ENCODE results near the gene ADAMTSL1. TPM values are rescaled to one million over a fixed set of nuclear protein-coding genes. Genes with fewer than 3 reads are reported as not detected.

Gene ADAMTSL1
- total and polyA plus RNA-seq, 2 experiments from 2014 or later: 2.3 to 5.0 TPM

- TF ChIP-seq CREB1 (CRISPR knock-in tag; IDR thresholded peaks at IDR 0.05; ENCODE audit: low read depth): no peak
- no peak for TF ChIP-seq JUNB (IDR thresholded peaks at IDR 0.05; ENCODE audit: unreplicated experiment)
- TF ChIP-seq EZH2phosphoT487 (IDR thresholded peaks at IDR 0.05; ENCODE audit: unreplicated experiment): no peak
- no peak for TF ChIP-seq CTCF (conservative IDR thresholded peaks at IDR 0.05; ENCODE audit: low read depth in 2 of 2)
- no peak for TF ChIP-seq ZNF331 (CRISPR knock-in tag; IDR thresholded peaks at IDR 0.05; ENCODE audit: low read depth)
These were observed 162.8 kb downstream of the ADAMTSL1 start (continued) for GRCh38 chr9:18636781-18637180.

GRCh38 chr9:18638371-18639249 lies 164.7 kb downstream of the ADAMTSL1 start:
- no peak for TF ChIP-seq EZH2phosphoT487 (IDR thresholded peaks at IDR 0.05; ENCODE audit: unreplicated experiment)
- H3K79me2 ChIP-seq (replicated peaks; ENCODE audit: insufficient read depth): no peaks in the 10 kb centered on the region
- H3K27ac ChIP-seq (ENCODE audit: low read depth): no peak overlapping the region
- no peak overlapping the region for H3K4me2 ChIP-seq
- no peak overlapping the region for H2AFZ ChIP-seq
- no peak overlapping the region for H3K27ac Mint-ChIP-seq
- no peaks in the 10 kb centered on the region for H4K20me1 ChIP-seq (replicated peaks; ENCODE audit: insufficient read depth)
- no peaks in the 10 kb centered on the region for H3K27me3 ChIP-seq (ENCODE audit: insufficient read depth)
- DNase-seq (ENCODE audit: low spot score) (no peak), ATAC-seq (no peak)
- H3K9me3 Mint-ChIP-seq: no peaks in the 10 kb centered on the region
- no peaks in the 10 kb centered on the region for H3K36me3 ChIP-seq (ENCODE audit: insufficient read depth)
- H3K4me1 ChIP-seq (ENCODE audit: insufficient read depth): no peaks in the 10 kb centered on the region
- peaks cover 2% of the 10 kb centered on the region for H3K27me3 Mint-ChIP-seq (ENCODE audit: insufficient read depth, low read depth, poor library complexity)
- H3K36me3 Mint-ChIP-seq (ENCODE audit: low read depth): no peaks in the 10 kb centered on the region
- H3K4me1 Mint-ChIP-seq: no peaks in the 10 kb centered on the region
- no peaks in the 10 kb centered on the region for H3F3A ChIP-seq (replicated peaks; ENCODE audit: low read depth)
- no peak overlapping the region for H3K4me3 Mint-ChIP-seq
- H3K4me3 ChIP-seq: no peak overlapping the region
- H3K9me2 ChIP-seq (ENCODE audit: insufficient read depth): no peaks in the 10 kb centered on the region; the same call in 1 of the 2 replicates

GRCh38 chr9:18639911-18640310 lies 166.0 kb downstream of the ADAMTSL1 start:
- no peak overlapping the region for H3K4me3 ChIP-seq
- H3K36me3 ChIP-seq (ENCODE audit: insufficient read depth): no peaks in the 10 kb centered on the region
- no peak overlapping the region for H2AFZ ChIP-seq
- ATAC-seq (no peak), DNase-seq (ENCODE audit: low spot score) (no peak)
- no peak overlapping the region for H3K27ac Mint-ChIP-seq
- no peak overlapping the region for H3K4me3 Mint-ChIP-seq
- H4K20me1 ChIP-seq (replicated peaks; ENCODE audit: insufficient read depth): no peaks in the 10 kb centered on the region
- H3K9me3 Mint-ChIP-seq: no peaks in the 10 kb centered on the region; the same call in 2 of the 3 replicates
- no peaks in the 10 kb centered on the region for H3K4me1 ChIP-seq (ENCODE audit: insufficient read depth)
- no peak overlapping the region for H3K4me2 ChIP-seq
- H3K9me2 ChIP-seq (ENCODE audit: insufficient read depth): no peaks in the 10 kb centered on the region; the same call in 1 of the 2 replicates
- no peaks in the 10 kb centered on the region for H3F3A ChIP-seq (replicated peaks; ENCODE audit: low read depth)
- no peak overlapping the region for H3K27ac ChIP-seq (ENCODE audit: low read depth)
- no peaks in the 10 kb centered on the region for H3K4me1 Mint-ChIP-seq
- TF ChIP-seq POLR2AphosphoS5 (IDR thresholded peaks at IDR 0.05; ENCODE audit: low read depth) (no peak), STAT1 (IDR thresholded peaks at IDR 0.05; ENCODE audit: unreplicated experiment) (no peak), REST (IDR thresholded peaks at IDR 0.05; ENCODE audit: unreplicated experiment) (no peak)
- H3K27me3 ChIP-seq (ENCODE audit: insufficient read depth): no peaks in the 10 kb centered on the region
- H3K27me3 Mint-ChIP-seq (ENCODE audit: insufficient read depth, low read depth, poor library complexity): peaks cover 2% of the 10 kb centered on the region
- no peaks in the 10 kb centered on the region for H3K79me2 ChIP-seq (replicated peaks; ENCODE audit: insufficient read depth)
- H3K36me3 Mint-ChIP-seq (ENCODE audit: low read depth): no peaks in the 10 kb centered on the region
